Vagina (tissue), 2 donors: ENCODE measurements around the gene PCDHB13.

Experiments used
- POLR2AphosphoS5 ChIP-seq, 2 donors: sonication (generic); formaldehyde crosslinking; IDR thresholded peaks; one replicate each; pipeline ENCODE4 v1.9.0; 2017; ENCODE audit warnings: antibody characterized with exemption in 2 of 2, mild to moderate bottlenecking in 2 of 2, low read depth in 1 of 2; ENCODE audit not compliant: insufficient read depth in 1 of 2
- TF ChIP-seq, protein P1 (sequence below), 3 experiments: fragments of 450-650 bp in 2 of 3; fragments of 200-600 bp in 1 of 3; sonication (generic) in 1 of 3; IDR thresholded peaks; one replicate each; pipeline ENCODE4 v1.5.1; 2017 to 2019; ENCODE audit warnings: antibody characterized with exemption in 3 of 3, mild to moderate bottlenecking in 2 of 3, moderate library complexity in 2 of 3

DNA sequence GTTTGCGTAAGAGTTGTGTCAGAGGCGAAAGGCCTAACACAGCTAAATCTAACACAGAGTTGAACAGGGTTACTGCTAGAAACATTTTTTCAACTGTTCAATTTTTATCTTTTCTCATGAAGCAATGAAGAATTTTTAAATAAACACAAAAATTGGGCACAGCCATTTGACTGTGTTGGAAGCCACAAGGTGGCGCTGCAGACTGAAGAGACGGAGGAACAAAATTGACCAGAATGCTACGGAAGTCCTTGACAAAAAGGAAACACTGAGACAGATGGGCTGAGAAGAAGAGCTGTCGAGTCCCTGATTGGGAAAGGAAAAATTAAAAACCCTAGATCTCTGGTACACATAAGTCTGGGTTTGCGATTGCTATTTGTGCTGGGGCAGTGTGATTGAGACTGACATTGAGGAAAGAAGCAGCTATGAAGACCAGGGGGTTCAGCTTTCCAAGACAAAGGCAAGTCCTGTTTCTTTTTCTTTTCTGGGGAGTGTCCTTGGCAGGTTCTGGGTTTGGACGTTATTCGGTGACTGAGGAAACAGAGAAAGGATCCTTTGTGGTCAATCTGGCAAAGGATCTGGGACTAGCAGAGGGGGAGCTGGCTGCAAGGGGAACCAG, 26.7 kb upstream of the PCDHB13 start, which contains the start of gene PCDHB9:
- TF ChIP-seq, protein P1, sequence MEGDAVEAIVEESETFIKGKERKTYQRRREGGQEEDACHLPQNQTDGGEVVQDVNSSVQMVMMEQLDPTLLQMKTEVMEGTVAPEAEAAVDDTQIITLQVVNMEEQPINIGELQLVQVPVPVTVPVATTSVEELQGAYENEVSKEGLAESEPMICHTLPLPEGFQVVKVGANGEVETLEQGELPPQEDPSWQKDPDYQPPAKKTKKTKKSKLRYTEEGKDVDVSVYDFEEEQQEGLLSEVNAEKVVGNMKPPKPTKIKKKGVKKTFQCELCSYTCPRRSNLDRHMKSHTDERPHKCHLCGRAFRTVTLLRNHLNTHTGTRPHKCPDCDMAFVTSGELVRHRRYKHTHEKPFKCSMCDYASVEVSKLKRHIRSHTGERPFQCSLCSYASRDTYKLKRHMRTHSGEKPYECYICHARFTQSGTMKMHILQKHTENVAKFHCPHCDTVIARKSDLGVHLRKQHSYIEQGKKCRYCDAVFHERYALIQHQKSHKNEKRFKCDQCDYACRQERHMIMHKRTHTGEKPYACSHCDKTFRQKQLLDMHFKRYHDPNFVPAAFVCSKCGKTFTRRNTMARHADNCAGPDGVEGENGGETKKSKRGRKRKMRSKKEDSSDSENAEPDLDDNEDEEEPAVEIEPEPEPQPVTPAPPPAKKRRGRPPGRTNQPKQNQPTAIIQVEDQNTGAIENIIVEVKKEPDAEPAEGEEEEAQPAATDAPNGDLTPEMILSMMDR (IDR thresholded peaks at IDR 0.05): no peak
- TF ChIP-seq POLR2AphosphoS5 (IDR thresholded peaks at IDR 0.05; ENCODE audit: insufficient read depth in 1 of 2, low read depth in 1 of 2): no peak
